Stimulated activated naive CD8-positive, alpha-beta T cell treated with anti-CD3 and anti-CD28 coated beads, Interleukin-15, Interleukin-2, amounts not matched to agents 100 ng/mL and 50 ng/mL, for 24 hours (primary cell): Measurements from ENCODE around the gene EMD.

Source experiments
- H3K27ac Mint-ChIP-seq: one replicate; pipeline ENCODE4 v1.8.0; 2021; ENCODE audit warnings: mild to moderate bottlenecking, mixed read lengths
- H3K27me3 Mint-ChIP-seq: one replicate; pipeline ENCODE4 v1.8.0; 2021; ENCODE audit warnings: mixed read lengths
- H3K36me3 Mint-ChIP-seq: one replicate; pipeline ENCODE4 v1.8.0; 2021; ENCODE audit warnings: low read depth, mixed read lengths
- H3K4me1 Mint-ChIP-seq: one replicate; pipeline ENCODE4 v1.8.0; 2021; ENCODE audit warnings: low read depth, mixed read lengths
- H3K4me3 Mint-ChIP-seq: one replicate; pipeline ENCODE4 v1.8.0; 2021; ENCODE audit warnings: mild to moderate bottlenecking, mixed read lengths
- H3K9me3 Mint-ChIP-seq: one replicate; pipeline ENCODE4 v1.8.0; 2021; ENCODE audit warnings: mixed read lengths

EMD gene

DNA sequence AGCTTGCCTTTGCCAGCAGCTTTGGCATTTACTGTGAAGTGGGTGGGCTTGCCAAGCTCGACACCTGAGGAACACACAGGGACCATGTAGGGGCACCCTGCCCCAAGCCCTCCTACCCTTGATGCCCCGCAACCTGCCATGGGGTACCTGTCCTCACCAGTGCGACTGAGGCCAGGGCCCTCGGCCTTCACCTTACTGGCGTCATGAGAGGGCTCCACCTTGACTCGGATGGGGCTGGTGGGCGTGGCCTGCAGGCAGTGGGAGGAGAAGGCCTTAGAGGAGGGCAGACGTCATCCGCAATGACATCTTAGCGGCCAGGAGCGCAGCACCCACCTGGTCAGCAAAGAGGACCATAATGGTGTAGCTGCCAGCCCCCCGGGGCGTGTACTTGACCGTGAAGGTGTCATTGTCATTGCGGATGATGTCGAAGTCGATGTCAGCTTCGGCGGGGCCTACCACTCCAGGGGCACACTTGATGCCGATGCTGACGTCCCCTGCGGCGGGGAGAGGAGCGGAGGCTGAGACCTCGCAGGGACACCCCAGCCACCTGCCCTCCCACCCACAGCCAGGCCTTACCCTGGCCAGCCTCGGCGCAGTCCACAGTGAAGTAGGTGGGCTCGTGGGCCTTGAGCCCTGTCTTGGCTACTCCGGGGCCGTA is 16.9 kb upstream of the EMD start:
- H3K27ac Mint-ChIP-seq, result no peak overlapping the region
- H3K27me3 Mint-ChIP-seq, result no peaks in the 10 kb centered on the region
- peaks cover 32% of the 10 kb centered on the region for H3K36me3 Mint-ChIP-seq
- peaks cover 31% of the 10 kb centered on the region for H3K4me1 Mint-ChIP-seq
- H3K4me3 Mint-ChIP-seq, result no peak overlapping the region
- H3K9me3 Mint-ChIP-seq, result no peaks in the 10 kb centered on the region

DNA sequence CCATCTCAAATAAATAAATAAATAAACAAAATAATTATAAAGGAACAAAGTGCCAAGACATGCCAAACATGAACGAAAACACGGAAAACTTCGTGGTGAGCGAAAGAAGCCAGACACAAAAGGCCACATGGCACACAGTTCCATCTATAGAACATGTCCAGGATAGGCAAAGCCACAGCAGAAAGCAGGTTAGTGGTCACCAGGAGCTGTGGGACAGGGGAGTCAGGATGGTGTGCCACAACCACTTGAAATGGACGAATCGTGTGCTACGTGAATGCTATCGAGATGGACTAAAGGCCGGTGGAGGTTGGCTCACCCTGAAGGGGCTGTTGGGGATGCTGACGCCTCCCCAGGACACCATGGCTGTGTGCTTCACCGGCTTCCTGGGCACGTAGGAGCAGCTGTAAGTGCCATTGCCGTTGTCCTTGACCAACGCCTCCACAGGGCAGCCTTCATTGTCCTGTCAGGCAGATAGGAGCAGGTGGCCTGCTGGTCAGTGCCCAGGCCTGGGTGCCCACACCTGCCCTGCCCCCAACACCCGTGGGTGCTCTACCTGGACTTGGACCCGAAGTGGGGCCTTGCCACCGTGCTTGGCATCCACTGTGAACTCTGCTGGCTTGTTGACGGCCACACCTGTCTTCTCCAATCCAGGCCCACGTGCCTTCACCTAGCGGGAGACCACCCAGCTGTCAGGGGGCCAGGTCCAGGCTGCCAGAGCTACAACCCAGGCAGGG is 15.2 kb upstream of the EMD start:
- Mint-ChIP-seq H3K36me3 (peaks cover 25% of the 10 kb centered on the region), H3K9me3 (no peaks in the 10 kb centered on the region), H3K27me3 (no peaks in the 10 kb centered on the region), H3K27ac (peak overlapping the region; percentile 31), H3K4me1 (peaks cover 25% of the 10 kb centered on the region), H3K4me3 (no peak overlapping the region)

DNA sequence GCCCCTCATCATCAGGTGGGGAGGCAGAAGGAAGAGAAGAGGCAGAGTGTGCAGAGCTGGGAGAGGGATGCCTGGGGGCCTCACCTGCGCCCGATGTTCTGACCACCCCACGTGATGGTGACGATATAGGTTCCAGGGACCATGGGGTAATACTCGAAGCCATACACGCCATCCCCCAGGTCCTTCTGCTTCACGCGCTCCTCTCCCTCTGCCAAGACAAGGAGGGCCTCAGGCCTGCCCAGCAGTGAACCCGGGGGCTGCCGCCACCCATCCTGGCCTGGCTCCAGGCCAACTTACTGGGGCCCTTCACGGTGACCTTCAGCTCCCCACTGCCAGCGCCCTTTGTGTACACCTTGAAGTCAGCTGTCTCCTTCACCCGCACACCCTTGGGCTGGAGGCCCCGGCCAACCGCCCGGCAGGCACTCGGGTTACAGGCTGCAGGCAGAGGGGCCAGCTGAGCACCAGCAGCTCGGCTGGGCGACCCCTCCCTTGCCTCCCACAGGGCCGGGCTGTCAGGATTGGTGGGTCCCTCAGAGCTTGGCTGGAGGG is 14.0 kb upstream of the EMD start:
- peaks cover 22% of the 10 kb centered on the region for H3K4me1 Mint-ChIP-seq
- H3K36me3 Mint-ChIP-seq, result peaks cover 27% of the 10 kb centered on the region
- peak overlapping the region; percentile 80 for H3K27ac Mint-ChIP-seq
- no peak overlapping the region for H3K4me3 Mint-ChIP-seq
- no peaks in the 10 kb centered on the region for H3K9me3 Mint-ChIP-seq
- no peaks in the 10 kb centered on the region for H3K27me3 Mint-ChIP-seq

DNA sequence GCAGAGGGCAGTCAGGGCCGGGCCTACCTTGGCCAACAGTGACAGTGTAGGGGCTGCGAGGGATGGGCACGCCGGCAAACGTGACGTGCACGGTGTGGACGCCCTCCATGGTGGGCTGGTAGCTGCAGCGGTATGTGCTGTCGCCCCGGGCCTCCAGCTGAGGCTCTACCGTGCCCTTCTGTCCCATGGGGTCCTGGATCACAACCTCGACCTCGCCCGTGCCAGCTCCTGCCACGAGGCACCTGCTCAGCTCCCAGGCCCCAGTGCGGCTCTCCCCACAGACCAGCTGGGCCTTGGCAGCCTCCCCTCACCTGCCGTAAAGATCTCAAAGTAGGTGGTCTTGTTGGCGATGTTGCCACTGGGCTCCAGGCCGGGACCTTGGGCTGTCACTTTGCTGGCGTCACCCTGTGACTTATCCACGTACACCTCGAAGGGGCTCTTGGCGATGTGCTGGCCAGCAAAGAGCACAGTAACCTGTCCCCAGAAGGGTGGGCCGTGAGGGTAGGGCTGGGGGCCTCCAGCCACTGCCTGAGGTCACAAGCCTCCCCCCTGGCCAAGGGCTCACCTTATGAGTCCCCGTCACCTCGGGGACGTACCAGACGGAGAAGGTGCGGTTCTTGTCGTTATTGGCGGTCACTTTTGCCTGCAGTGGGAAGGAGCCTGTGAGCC is 13.0 kb upstream of the EMD start:
- H3K27ac Mint-ChIP-seq, result peak overlapping the region; percentile 40
- H3K4me3 Mint-ChIP-seq, result no peak overlapping the region
- peaks cover 24% of the 10 kb centered on the region for H3K36me3 Mint-ChIP-seq
- peaks cover 18% of the 10 kb centered on the region for H3K4me1 Mint-ChIP-seq
- no peaks in the 10 kb centered on the region for H3K27me3 Mint-ChIP-seq
- no peaks in the 10 kb centered on the region for H3K9me3 Mint-ChIP-seq

DNA sequence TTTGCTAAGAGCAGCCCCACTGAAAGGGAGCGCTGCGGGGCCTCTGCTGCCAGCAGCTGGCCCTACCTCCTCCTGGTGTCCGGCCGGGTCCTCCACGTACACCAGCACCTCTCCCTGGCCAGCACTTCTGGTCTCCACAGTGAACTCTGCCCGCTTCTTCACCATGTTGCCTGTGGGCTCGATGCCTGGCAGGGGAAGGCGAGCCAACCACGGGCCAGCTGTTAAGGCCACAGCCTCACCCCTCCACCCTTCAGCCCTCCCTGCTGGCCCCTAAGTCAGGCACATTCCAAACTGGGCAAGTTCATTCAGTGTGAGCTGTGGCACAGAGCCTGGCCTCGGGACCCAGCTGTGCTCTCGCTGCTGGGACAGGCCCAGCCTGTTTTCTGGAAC is 12.4 kb upstream of the EMD start:
- no peak overlapping the region for H3K4me3 Mint-ChIP-seq

DNA sequence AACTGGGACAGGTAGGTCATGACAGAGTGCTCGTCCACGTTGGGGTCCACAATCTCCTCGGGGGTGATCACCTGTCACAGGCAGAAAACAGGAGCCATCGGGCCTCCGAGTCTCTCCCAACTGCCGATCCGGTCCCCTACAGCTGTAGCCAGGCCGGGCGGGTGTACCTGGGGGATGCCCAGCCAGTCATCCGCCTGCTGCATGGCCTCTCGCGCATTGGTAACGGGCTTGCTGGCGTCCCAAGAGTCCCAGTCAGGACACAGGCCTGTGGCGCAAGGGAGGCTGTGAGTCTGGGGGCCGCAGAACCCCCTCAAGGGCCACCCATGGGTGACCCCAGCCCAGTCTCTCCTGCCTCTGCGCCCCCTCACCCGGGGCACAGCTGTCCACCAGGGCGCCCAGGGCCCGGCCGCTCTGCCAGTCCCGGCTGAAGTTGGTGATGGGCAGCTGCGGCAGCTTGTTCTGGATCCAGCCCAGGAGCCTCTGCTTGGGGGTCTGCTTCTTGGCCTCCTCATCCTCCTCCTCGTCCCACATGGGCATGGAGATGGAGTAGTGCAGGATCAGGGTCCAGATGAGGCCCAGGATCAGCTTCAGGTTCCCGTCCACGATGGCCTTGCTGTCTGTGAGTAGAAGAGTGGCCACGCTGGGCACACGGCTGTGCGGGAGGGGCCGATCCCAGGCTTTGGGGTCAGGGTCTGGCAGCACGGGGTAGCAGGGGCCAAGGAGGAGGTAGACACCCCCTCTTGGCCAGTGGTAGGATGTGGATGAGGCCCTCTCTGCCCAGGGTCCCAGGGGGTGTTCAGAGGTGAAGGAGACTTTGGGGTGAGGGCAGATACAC is 11.4 kb upstream of the EMD start:
- Mint-ChIP-seq H3K9me3 (no peaks in the 10 kb centered on the region), H3K27ac (peak overlapping the region; percentile 76), H3K36me3 (peaks cover 21% of the 10 kb centered on the region), H3K4me3 (peak overlapping the region; percentile 97), H3K4me1 (peaks cover 21% of the 10 kb centered on the region), H3K27me3 (no peaks in the 10 kb centered on the region)

More for the DNA sequence above, 12.4 kb upstream of the EMD start:
- peak overlapping the region; percentile 26 for H3K27ac Mint-ChIP-seq
- peaks cover 16% of the 10 kb centered on the region for H3K4me1 Mint-ChIP-seq
- peaks cover 22% of the 10 kb centered on the region for H3K36me3 Mint-ChIP-seq
- no peaks in the 10 kb centered on the region for H3K27me3 Mint-ChIP-seq
- H3K9me3 Mint-ChIP-seq, result no peaks in the 10 kb centered on the region

DNA sequence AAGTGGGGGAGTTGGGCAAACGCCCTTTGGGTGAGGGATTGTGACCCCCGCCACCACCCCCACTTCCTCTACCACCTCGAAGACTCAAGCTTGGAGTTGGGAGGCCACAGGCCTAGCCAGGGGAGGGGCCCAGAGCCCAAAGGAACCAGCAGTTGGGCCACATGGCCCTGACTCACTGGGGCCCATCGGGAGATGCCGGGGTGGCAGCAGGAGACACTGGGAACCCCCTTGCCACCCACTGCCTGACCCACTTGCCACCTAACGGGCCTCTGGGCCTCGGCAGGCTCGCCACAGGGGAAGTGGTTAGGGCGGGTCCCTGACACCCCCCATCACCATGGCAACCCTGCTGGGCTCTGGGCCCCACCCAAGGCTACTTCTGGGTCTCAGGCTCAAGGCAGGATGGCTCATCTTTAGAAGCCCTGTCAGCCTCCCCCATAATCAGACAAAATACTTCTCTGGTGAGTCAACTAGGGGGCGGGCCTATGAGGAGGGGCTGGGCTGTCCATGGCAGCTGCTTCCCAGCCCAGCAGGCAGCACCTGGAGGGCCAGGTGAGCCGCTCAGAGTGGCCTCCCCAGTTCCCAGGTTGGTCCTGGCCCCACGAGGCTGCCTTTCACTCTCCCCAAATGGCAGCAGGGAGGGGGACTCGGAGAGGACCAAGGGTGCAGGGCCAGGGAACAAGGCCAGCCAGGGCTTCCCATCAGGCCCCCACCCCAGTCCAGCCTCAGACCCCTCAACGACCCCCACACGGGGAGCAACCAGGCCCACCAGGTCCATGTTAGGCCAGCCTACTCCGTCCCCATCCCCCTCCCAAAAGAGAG is 10.3 kb upstream of the EMD start:
- Mint-ChIP-seq H3K27ac (peak overlapping the region; percentile 76), H3K9me3 (no peaks in the 10 kb centered on the region), H3K27me3 (no peaks in the 10 kb centered on the region), H3K4me3 (peak overlapping the region; percentile 97), H3K36me3 (peaks cover 14% of the 10 kb centered on the region), H3K4me1 (peaks cover 20% of the 10 kb centered on the region)

DNA sequence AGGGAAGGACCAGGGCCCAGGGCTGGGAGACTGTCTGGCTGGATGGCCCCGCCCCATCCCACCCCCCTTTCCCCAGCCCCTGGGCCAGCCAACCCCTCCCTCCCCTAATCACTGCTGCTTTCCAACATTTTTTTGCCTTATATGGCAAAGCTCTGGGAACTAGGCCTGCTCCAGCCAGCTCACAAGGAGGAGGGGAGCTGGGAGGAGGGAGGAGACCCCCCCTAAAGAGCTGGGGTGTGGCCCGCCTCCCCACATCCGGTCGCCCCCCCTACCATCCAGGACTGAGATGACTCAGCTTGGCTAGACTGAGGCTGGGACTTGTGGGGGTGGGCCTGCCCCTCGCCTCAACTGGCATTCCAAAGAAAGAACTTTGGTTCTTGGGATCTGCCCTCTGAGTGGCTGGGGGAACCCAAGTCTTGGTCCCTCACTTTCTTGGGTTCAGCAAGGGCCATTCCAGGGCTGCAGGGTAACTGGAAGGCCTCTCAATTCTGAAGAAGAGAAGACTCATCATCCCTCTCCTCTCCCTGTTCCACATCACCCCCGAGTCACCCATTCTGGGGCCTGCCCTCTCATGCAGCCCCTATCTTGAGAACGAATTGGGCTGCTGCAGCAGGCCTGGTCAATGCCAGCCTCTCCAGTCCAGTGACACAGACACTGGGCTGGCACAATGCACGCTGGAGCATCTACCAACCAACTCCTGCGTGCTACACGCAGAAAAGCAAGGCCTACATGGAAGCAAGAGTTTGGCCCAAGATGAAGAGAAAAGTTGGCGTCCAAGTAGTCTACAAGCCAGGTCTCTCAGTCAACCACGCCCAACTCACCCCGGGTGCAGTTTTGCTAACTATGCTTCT is 9.4 kb upstream of the EMD start:
- H3K4me3 Mint-ChIP-seq, result peak overlapping the region; percentile 97
- H3K4me1 Mint-ChIP-seq, result peaks cover 18% of the 10 kb centered on the region
- peaks cover 12% of the 10 kb centered on the region for H3K36me3 Mint-ChIP-seq
- H3K27ac Mint-ChIP-seq, result peak overlapping the region; percentile 94
- H3K27me3 Mint-ChIP-seq, result no peaks in the 10 kb centered on the region
- no peaks in the 10 kb centered on the region for H3K9me3 Mint-ChIP-seq

DNA sequence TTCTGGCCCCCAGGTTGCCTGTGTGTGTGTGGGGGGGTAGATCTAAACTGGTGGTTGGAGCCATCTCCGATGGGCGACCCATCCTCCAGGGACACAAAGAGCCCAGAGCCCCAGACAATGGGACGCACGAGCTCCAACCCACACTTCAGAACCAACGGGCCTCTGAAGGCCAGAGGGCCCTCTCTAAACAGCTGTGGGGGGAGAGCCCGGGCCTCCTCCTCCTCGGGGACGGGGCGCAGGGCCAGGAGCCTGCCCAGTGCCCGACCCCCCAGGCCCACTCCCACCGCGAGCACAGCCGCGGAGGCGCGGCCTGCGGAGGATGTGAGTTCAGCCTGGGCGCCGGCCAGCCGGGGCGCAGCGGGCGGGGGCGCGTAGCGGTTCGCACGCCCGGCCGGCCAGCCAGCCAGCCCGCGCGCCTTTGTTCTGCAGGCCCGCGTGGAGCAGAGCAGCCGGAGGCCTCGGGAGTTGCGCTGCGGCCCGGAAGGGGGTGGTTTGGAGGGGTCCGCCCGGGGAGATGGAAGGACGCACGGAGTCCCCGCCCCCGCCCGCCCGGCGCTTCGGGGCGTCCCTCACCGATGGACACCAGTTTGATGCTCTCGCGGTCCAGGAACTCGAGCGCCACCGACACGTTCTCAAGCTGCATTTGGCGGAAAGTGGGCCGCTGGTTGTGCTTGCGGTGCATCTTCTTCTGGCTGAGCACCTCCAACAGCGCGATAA is 8.6 kb upstream of the EMD start:
- Mint-ChIP-seq H3K4me3 (peak overlapping the region; percentile 97), H3K36me3 (peaks cover 9% of the 10 kb centered on the region), H3K4me1 (peaks cover 16% of the 10 kb centered on the region), H3K27me3 (no peaks in the 10 kb centered on the region), H3K27ac (peak overlapping the region; percentile 94), H3K9me3 (no peaks in the 10 kb centered on the region)

DNA sequence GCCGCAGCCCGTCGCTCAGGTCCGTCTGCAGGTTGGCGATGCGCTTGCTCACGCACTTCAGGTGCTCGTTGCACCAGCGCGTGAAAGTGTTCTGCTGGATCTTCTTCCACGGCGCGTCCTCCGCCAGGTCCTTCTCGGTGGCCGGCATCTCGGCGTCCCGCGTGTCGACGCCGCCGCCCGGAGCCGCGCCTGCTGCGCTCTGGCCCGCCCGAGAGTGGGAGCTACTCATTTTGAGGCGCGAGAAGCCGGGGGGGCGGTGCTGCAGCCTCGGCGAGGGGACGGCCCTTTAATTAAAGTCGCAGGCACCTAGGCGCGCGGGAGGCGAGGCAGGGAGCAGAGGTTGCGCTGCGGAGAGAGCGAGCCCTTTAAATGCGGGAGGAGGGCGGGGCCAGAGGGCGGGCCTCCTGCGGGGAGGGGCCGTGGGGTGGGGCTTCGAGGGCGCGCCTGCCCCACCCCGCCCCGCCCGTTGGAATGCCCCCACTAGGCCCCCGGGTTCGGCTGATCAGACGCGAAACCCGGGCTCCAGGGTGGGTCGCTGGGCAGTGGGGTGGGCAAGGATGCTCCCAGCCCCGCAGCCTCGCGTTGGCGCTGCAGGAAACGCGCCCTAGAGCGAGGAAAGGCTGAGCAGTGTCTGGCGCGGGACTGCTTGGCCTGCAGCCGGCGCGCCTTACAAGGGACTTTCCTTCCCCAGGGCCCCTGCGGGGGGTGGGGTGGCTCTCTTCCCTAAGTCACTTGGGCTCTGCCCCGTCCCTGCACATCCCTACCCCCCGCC is 7.9 kb upstream of the EMD start:
- Mint-ChIP-seq H3K36me3 (peaks cover 9% of the 10 kb centered on the region), H3K4me1 (peaks cover 13% of the 10 kb centered on the region), H3K4me3 (peak overlapping the region; percentile 83), H3K9me3 (no peaks in the 10 kb centered on the region), H3K27ac (peak overlapping the region; percentile 65), H3K27me3 (no peaks in the 10 kb centered on the region)

DNA sequence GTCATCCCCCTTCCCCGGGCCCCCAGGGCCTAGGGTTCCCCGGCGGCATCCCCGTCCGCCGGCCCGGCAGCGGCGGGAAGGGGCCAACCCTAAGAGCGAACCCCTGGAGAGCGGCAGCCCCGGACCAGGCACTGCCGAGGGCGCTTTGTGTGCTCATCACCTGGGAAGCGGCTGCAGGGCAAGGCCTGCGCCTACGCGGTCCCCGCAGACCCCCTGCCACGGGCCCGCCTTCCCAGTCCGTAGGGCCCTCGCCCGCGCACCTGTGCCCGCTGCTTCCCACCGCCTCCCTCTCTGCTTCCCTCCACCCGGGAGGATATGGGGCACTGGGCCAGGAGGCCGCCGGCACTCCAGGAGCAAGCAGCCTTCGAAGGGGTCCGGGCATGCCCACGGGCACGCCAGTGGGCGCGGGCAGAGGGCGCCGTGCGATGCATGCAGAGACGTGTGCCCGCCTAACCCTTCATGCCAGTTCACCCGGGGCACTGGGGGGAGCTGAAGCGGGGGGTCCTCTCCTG is 7.2 kb upstream of the EMD start:
- Mint-ChIP-seq H3K9me3 (no peaks in the 10 kb centered on the region), H3K4me3 (peak overlapping the region; percentile 83), H3K36me3 (peaks cover 9% of the 10 kb centered on the region), H3K4me1 (peaks cover 13% of the 10 kb centered on the region), H3K27ac (no peak overlapping the region), H3K27me3 (no peaks in the 10 kb centered on the region)

DNA sequence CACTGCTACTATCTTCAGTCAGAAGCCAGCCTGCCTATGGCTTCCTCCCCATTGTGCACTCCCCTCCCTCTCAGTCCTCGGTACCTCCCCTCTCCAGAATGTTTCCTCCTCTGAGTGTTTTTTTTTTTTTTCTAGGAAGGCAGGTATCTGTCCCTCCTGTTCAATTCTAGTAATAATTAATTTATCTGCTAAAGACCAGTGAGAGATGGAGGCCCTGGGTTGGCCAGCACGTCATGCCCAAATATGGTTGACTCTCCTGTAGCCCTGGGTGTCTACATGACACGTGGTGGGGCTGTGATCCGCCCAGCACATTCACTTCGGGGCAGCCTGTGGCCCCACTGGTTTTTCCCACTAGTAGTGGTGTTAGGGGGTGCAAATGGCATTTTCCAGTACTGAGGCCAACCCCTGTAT is 6.5 kb upstream of the EMD start:
- peak overlapping the region; percentile 83 for H3K4me3 Mint-ChIP-seq
- peak overlapping the region; percentile 78 for H3K27ac Mint-ChIP-seq

More for the DNA sequence above, 6.5 kb upstream of the EMD start:
- no peaks in the 10 kb centered on the region for H3K27me3 Mint-ChIP-seq
- H3K9me3 Mint-ChIP-seq, result no peaks in the 10 kb centered on the region
- H3K4me1 Mint-ChIP-seq, result peaks cover 18% of the 10 kb centered on the region
- H3K36me3 Mint-ChIP-seq, result peaks cover 9% of the 10 kb centered on the region
